ENCODE results near the gene RPS16.

RPS16 gene

DNA sequence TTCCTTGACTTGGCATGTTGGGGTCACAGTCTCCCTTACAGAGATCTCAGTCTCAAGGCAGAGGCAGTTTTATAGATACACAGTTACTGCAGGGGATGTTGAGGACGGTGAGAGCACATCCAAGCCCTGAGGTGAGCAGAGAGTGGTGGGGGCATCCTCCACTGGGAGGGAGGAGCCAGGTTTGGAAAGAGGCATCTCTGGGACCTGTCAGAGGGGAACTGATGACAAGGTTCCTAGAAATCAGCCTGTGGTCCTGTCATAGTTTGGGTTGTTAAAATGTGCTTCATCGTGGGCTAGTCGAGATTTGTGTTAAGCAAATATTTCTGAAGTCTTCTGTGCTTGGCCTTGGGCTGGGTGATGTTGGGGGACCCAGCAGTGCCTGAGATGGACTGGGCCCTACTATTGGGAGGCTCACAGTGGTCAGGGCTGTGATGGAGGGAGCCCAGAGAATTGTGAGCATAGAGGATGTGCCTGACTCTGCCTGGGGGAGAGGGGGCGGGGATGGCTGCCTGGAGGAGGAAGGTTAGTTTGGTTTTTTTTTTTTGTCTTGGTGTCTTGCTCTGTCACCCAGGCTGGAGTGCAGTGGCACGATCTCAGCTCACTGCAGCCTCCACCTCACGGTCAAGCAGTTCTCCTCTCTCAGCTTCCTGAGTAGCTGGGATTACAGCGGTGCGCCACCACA lies 13.5 kb upstream of the RPS16 start:
- no peak for DNase-seq

DNA sequence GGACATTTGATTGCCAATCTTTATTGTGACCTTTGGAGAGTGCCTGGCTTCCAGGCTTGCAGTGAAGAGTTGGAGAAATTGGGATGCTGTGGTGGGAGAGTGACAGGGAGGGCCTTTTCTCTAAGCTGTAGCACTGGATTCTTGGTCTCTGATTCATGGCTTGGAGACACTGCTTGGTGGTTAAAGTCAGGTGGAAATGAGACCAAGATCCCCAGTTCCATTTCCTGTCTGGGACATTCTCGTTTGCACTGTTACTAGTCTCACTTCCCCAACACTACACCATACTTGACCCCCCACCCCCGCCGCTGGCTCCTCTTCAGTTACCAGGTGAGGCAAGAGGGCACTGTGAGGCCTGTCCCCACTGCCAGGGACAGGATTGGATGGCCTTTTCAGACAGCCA lies 12.5 kb upstream of the RPS16 start:
- peak; percentile 56 for DNase-seq

DNA sequence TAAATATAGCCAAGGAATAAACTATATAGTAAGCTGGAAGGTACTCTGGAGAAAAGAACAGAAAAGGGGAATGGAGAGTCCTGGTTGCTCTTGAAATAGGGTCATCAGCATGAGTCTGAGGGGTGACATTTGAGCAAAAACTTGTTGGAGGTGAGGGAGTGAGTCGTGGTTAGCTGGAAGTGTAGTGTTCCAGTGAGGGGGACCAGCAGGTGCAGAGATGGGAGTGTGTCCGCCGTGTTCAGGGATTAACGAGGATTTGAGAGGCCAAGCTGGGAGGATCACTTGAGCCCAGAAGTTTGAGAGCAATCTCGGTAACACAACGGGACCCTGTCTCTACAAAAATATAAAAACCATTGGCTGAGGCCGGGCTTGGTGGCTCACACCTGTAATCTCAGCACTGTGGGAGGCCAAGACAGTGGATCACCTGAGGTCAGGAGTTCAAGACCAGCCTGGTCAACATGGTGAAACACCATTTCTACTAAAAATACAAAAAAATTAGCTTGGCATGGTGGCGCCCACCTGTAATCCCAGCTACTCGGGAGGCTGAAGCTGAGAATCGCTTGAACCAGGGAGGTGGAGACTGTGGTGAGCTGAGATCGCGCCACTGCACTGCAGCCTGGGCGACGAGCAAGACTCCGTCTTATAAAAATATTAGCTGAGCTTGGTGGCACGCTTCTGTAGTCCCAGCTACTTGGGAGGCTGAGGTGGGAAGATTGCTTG lies 10.8 kb upstream of the RPS16 start:
- no peak for DNase-seq

DNA sequence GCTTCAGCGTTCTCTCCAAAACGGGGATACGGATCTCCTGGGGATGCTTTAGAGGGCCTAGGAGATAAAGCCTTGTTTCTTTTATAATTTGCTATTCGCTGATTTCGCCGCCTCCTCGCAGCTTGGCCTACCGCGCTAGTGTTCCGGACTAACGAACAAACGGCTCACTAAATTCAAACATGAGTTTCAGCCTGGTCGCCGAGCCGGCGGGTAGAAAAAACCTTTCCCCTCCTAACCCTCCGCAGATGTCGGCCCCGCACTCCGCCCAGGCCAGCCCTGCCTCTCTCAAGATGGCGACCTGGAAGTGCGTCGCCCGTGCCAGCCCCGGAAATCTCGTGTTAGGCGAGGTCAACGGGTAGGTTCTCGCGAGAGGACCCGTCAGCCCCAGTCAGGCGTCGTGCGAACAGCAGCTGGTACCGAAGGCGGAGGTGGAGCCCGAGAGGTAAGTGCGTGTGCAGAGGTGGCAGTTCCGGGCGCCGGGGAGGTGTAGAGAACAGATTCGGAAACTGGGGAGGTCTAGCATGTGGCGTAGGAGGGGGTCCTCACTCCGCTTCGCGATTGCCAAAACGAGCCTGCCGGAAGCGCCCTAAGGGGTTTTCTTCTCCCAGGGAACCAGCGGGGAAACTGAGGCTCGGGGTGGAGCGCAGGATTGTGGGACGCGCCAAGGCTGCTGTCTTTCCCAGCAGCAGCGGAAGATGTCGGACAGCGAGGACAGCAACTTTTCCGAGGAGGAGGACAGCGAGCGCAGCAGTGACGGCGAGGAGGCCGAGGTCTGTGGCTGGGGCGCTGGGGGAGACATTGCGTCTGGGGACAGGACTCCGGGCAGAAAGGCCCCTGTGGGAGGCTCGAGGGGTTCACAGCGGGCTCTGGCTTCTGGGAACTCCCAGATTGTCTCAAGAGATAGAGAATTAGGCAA lies 9.7 kb upstream of the RPS16 start, which contains the start of gene SUPT5H:
TSS of gene SUPT5H (plus strand) at position 387 of the 916 bp plus-strand sequence. CDS start at position 696, 309 bp downstream.
- DNase-seq = peak; percentile 96

DNA sequence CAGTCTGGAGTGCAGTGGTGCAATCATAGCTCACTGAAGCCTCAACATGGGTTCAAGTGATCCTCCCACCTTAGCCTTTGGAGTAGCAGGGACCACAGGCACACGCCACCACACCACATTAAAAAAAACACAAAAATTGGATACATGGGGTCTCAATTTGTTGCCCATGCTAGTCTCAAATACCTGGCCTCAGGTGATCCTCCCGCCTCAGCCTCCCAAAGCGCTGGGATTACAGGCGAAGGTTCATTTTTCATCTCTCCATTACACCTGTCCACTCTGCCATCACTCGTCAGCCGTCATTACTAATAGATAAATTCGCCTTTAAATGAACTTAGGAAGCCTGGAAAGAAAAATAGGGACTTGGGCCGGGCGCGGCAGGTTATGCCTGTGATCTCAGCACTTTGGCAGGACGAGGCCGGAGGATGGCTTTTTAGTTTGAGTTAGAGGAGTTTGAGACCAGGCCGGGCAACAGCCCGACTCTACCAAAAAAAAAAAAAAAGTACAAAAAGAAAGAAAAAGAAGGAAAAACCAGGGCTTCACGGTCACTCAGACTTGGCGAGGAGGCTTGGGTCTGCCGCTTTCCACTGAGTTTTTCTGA lies 8.9 kb upstream of the RPS16 start:
- peak; percentile 19 for DNase-seq

GRCh38 chr19:39438270-39438934 lies 2.7 kb upstream of the RPS16 start:
- DNase-seq = peak; percentile 26

GRCh38 chr19:39436350-39436716 lies 584 bp upstream of the RPS16 start:
- no peak for DNase-seq

GRCh38 chr19:39434123-39435076 lies 1.3 kb downstream of the RPS16 start:
- DNase-seq = no peak

DNA sequence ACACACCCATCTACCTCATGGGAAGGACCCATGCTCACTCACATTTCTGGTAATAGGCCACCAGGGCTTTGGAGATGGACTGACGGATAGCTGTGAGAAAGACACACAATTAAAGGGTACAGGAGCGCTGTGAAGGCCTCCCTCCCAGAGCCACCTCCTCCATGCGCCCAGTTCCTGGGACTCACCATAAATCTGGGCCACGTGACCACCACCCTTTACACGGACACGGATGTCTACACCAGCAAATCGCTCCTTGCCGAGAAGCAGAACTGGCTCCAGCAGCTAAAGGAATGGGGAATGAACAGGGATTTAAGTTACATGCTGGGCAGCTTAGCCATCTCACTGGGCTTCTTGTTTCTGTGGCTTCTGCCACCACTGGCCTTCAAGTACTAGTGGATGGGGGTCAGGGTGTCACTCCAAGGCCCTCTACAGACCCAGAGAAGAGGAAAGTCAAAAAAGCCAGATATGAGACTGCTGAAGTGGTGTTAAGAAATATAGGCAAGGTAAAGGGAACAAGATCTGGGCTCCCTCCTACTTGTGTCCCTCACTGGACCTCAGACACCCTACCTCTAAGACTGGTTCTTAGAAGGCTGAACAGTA lies 2.2 kb downstream of the RPS16 start:
- no peak for DNase-seq

- DNase-seq = no peak
Observed at GRCh38 chr19:39432677-39433025, 3.1 kb downstream of the RPS16 start.

- peak; percentile 56 for DNase-seq
Observed at GRCh38 chr19:39430675-39431593, 4.8 kb downstream of the RPS16 start.

DNA sequence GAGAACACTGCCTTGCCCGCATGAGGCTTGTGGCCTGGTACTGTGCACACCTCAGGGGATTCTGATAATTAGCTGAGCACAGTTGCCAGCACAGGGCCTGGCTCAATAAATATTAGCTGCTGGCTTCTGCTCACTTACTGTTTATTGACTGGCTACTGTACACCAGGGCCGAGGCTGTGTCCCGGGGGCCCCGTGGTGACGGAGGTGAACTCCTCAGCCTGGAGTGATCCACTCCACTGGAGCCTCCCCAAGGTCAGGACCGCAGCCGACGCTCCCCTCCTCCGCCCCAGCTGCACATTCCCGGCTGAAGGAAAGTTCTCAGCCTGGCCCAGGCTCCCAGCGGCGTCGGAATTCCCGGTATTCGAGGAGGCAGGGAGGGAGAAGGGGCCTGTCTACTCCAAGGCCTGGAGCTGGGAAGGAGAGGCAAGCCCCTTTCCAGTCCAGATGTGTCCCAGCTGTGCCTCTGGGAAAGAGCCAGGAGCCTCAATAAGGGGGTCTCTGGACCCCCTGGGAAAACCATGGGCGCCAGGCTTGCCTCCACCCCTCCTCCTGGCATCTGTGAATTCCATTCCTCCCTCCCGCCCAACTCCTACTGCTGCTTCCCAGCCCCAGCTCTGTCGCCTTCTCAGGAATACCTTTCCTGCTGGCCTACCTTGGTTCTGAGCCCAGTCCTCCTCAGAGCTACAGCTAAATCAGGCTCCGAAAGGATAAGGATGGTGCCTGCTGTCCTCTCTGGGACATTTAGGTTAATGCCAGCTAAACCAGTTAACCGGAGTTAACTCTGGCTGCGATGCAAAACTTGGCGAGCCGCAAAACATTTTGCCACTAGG lies 7.3 kb downstream of the RPS16 start:
- DNase-seq = peak; percentile 94

- no peak for DNase-seq
Observed at GRCh38 chr19:39427707-39428106, 8.0 kb downstream of the RPS16 start.

DNA sequence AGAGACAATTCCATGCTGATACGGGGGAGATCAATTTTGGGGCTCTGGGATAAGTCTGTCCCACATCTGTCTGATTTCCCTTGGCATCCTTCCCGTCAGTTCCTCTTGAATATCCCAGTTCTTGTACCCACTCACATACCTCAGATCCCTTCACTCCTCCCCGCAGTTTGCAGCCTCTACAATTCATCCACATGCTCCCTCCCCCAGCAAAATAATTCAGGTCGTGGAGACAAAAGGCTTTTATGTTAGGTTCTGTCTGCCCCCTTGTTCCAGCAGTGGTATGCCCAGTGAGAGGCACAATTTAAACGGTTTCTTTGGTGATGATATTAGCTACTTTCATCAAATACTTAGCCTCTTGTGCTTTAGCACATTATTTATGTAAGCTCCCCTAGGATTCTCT lies 9.6 kb downstream of the RPS16 start:
- DNase-seq = no peak

DNA sequence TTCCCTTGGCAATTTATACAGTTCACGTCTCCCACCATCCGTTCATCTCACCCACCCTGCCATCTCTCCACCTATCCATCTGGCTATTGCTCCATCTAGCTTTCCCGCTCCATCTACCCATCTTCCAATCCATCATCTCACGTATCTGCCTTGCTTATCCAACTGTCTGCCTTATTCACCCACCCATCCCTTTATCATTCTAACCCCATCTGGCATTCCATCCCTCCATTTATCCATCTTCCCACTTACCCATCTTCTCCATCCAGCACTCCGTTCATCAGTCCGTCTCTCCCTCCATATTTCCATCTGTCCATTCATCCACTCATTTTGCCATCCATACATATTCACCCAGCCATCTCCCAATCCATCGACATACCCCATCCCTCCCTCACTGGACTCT lies 10.0 kb downstream of the RPS16 start:
- DNase-seq = no peak

GRCh38 chr19:39424934-39425333 lies 10.8 kb downstream of the RPS16 start:
- DNase-seq = no peak

GRCh38 chr19:39423258-39424086 lies 12.3 kb downstream of the RPS16 start:
- no peak for DNase-seq

DNA sequence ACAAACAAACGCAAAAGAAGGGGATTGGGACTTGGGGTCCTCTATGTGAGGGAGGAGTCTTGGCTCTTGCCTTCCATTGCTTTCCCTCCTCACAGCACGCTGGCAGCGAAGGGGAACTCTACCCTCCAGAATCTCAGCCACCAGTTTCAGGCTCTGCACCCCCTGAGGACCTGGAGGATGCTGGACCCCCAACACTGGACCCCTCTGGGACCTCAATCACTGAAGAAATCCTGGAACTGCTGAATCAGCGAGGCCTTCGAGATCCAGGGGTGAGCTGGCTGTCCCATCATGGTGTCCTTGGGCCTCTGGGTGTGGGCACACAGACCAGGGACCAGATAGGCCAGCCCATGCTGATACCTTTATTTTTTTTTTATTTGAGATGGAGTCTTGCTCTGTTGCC lies 13.7 kb downstream of the RPS16 start:
- DNase-seq = no peak

Data from fibroblast of skin of back (primary cell).